Measurements from ENCODE around the gene GIMAP8. TPM values are rescaled to one million over a fixed set of nuclear protein-coding genes. Genes with fewer than 3 reads are reported as not detected.

GIMAP8 gene
- not detected in 2 replicates for total RNA-seq (2014; rRNA removed; shearing (Covaris generic); ENCODE audit: low replicate concordance)

- no peak for DNase-seq
- H3K27me3 ChIP-seq (ENCODE audit: low read length), result no peaks in the 10 kb centered on the region
- H3K27ac ChIP-seq (ENCODE audit: low read length), result no peak within 1 kb of the TSS
- H3K9me3 ChIP-seq (ENCODE audit: low read length), result no peaks in the 10 kb centered on the region
- no peak within 1 kb of the TSS for H3K4me3 ChIP-seq (ENCODE audit: low read length)
- H3K4me1 ChIP-seq (ENCODE audit: low read length), result peaks cover 14% of the 10 kb centered on the region
- peak within 1 kb of the TSS; percentile 31 for H3K4me2 ChIP-seq (ENCODE audit: low read depth, low read length, poor library complexity, severe bottlenecking)
- H3K36me3 ChIP-seq (ENCODE audit: insufficient read depth, low read length), result no peaks in the 10 kb centered on the region
- no peak within 1 kb of the TSS for H2AFZ ChIP-seq (ENCODE audit: low read length)
- H3K9me2 ChIP-seq (replicated peaks; ENCODE audit: insufficient read depth, low read length), result no peaks in the 10 kb centered on the region
- no peak within 1 kb of the TSS for H3K9ac ChIP-seq (ENCODE audit: low read length)
- no peaks in the 10 kb centered on the region for H4K20me1 ChIP-seq (ENCODE audit: insufficient read depth, low read depth, low read length)
- no peaks in the 10 kb centered on the region for H3K79me2 ChIP-seq (ENCODE audit: low read length)
These were observed at the start of gene GIMAP8 for GRCh38 chr7:150450491-150451001. TSS of gene GIMAP8 (plus strand) at chr7:150450630. CDS start at chr7:150466699, 16,069 bp downstream.

DNA sequence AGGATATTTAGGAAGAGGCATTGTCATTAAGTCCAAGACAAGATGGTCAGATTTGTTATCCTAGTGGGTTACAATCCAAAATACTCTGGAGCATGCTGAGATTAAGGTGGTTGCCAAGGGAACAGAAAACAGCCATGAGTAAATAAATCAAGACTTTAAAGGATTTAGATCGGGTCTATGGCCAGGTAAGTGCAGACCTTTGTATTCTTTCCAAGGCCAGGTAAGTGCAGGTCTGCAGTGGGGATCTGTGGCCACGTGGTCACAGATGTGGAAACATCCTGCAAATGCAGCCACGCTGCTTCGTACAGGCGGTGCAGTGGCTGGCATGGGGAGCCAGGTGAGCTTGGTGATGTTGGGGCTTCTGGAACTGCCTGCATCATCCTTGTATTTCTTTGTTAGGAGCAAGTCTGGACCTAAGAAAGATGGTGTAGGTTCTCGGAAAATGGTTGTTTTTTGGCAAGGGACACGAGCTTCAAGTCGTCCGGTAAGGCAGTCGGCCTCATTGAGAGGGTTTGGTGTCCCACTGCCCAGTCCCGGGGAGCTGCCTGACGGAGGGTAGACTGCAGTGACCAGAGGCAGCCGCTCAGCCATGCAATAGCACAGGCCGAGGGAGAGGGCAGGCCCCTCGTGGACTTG is 49.5 kb upstream of the GIMAP8 start:
- H3K27me3 ChIP-seq (ENCODE audit: low read length), result no peaks in the 10 kb centered on the region
- no peaks in the 10 kb centered on the region for H4K20me1 ChIP-seq (ENCODE audit: insufficient read depth, low read depth, low read length)
- H3K79me2 ChIP-seq (ENCODE audit: low read length), result no peaks in the 10 kb centered on the region
- no peak overlapping the region for H3K9ac ChIP-seq (ENCODE audit: low read length)
- no peaks in the 10 kb centered on the region for H3K9me3 ChIP-seq (ENCODE audit: low read length)
- DNase-seq, result no peak
- no peaks in the 10 kb centered on the region for H3K9me2 ChIP-seq (replicated peaks; ENCODE audit: insufficient read depth, low read length)
- H3K4me3 ChIP-seq (ENCODE audit: low read length), result no peak overlapping the region
- H3K4me2 ChIP-seq (ENCODE audit: low read depth, low read length, poor library complexity, severe bottlenecking), result no peak overlapping the region
- H3K27ac ChIP-seq (ENCODE audit: low read length), result no peak overlapping the region
- no peak overlapping the region for H2AFZ ChIP-seq (ENCODE audit: low read length)
- peaks cover 19% of the 10 kb centered on the region for H3K4me1 ChIP-seq (ENCODE audit: low read length)
- H3K36me3 ChIP-seq (ENCODE audit: insufficient read depth, low read length), result no peaks in the 10 kb centered on the region

GRCh38 chr7:150401424-150401790 is 49.0 kb upstream of the GIMAP8 start:
- no peak overlapping the region for H3K4me3 ChIP-seq (ENCODE audit: low read length)
- H3K9me2 ChIP-seq (replicated peaks; ENCODE audit: insufficient read depth, low read length), result no peaks in the 10 kb centered on the region
- H3K36me3 ChIP-seq (ENCODE audit: insufficient read depth, low read length), result no peaks in the 10 kb centered on the region
- no peaks in the 10 kb centered on the region for H3K79me2 ChIP-seq (ENCODE audit: low read length)
- no peaks in the 10 kb centered on the region for H3K9me3 ChIP-seq (ENCODE audit: low read length)
- no peak overlapping the region for H3K4me2 ChIP-seq (ENCODE audit: low read depth, low read length, poor library complexity, severe bottlenecking)
- no peak for DNase-seq
- peaks cover 24% of the 10 kb centered on the region for H3K4me1 ChIP-seq (ENCODE audit: low read length)
- no peaks in the 10 kb centered on the region for H4K20me1 ChIP-seq (ENCODE audit: insufficient read depth, low read depth, low read length)
- no peak overlapping the region for H3K9ac ChIP-seq (ENCODE audit: low read length)
- no peaks in the 10 kb centered on the region for H3K27me3 ChIP-seq (ENCODE audit: low read length)
- no peak overlapping the region for H2AFZ ChIP-seq (ENCODE audit: low read length)
- H3K27ac ChIP-seq (ENCODE audit: low read length), result no peak overlapping the region

GRCh38 chr7:150401861-150402631 is 48.4 kb upstream of the GIMAP8 start:
- DNase-seq, result no peak
- H4K20me1 ChIP-seq (ENCODE audit: insufficient read depth, low read depth, low read length), result no peaks in the 10 kb centered on the region
- H3K27ac ChIP-seq (ENCODE audit: low read length), result no peak overlapping the region
- H3K79me2 ChIP-seq (ENCODE audit: low read length), result no peaks in the 10 kb centered on the region
- no peaks in the 10 kb centered on the region for H3K9me2 ChIP-seq (replicated peaks; ENCODE audit: insufficient read depth, low read length)
- H3K9ac ChIP-seq (ENCODE audit: low read length), result no peak overlapping the region
- peaks cover 30% of the 10 kb centered on the region for H3K4me1 ChIP-seq (ENCODE audit: low read length)
- H2AFZ ChIP-seq (ENCODE audit: low read length), result no peak overlapping the region
- H3K27me3 ChIP-seq (ENCODE audit: low read length), result no peaks in the 10 kb centered on the region
- no peaks in the 10 kb centered on the region for H3K9me3 ChIP-seq (ENCODE audit: low read length)
- H3K4me3 ChIP-seq (ENCODE audit: low read length), result no peak overlapping the region
- H3K4me2 ChIP-seq (ENCODE audit: low read depth, low read length, poor library complexity, severe bottlenecking), result no peak overlapping the region
- no peaks in the 10 kb centered on the region for H3K36me3 ChIP-seq (ENCODE audit: insufficient read depth, low read length)

DNA sequence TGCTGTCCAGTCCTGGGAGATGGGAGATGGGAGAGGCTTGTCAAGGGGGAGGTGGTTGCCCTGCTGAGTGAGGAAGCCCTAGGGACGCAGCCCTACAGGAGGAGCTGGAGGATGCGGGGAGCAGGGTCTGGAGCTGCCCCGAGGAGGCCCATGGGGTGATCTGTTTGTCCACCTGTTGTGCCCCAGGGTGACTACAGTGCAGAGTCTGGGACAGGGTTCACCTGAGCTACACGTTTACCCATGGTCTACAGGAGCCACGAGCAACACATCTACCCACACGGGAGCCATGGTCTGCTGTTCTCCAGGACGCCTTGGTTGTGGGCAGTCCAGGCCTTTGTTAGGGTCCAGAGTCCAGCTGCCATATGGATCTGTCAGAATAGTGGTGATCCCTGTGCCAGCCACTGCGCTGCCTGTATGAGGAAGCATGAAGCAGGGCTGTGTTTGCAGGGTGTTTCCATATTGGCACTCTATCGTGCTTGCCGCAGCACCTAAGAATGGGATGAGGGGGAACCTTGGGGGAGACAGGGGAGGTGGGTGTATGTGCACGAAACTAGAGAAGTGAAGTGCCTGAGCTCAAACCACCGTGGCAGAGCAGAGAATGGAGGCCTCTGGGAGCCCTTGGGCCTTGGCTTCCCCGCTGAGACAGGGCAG is 47.6 kb upstream of the GIMAP8 start:
- Histone ChIP-seq H3K4me1 (ENCODE audit: low read length) (peaks cover 31% of the 10 kb centered on the region), H3K27me3 (ENCODE audit: low read length) (no peaks in the 10 kb centered on the region), H3K4me3 (ENCODE audit: low read length) (no peak overlapping the region), H3K79me2 (ENCODE audit: low read length) (no peaks in the 10 kb centered on the region), H3K4me2 (ENCODE audit: low read depth, low read length, poor library complexity, severe bottlenecking) (no peak overlapping the region), H2AFZ (ENCODE audit: low read length) (no peak overlapping the region), H3K9ac (ENCODE audit: low read length) (no peak overlapping the region), H4K20me1 (ENCODE audit: insufficient read depth, low read depth, low read length) (no peaks in the 10 kb centered on the region), H3K27ac (ENCODE audit: low read length) (no peak overlapping the region), H3K9me3 (ENCODE audit: low read length) (no peaks in the 10 kb centered on the region), H3K36me3 (ENCODE audit: insufficient read depth, low read length) (no peaks in the 10 kb centered on the region), H3K9me2 (replicated peaks; ENCODE audit: insufficient read depth, low read length) (no peaks in the 10 kb centered on the region)
- DNase-seq, result no peak

- H3K9ac ChIP-seq (ENCODE audit: low read length), result peak overlapping the region; percentile 83
These were observed 46.9 kb upstream of the GIMAP8 start for GRCh38 chr7:150403376-150404171.

DNA sequence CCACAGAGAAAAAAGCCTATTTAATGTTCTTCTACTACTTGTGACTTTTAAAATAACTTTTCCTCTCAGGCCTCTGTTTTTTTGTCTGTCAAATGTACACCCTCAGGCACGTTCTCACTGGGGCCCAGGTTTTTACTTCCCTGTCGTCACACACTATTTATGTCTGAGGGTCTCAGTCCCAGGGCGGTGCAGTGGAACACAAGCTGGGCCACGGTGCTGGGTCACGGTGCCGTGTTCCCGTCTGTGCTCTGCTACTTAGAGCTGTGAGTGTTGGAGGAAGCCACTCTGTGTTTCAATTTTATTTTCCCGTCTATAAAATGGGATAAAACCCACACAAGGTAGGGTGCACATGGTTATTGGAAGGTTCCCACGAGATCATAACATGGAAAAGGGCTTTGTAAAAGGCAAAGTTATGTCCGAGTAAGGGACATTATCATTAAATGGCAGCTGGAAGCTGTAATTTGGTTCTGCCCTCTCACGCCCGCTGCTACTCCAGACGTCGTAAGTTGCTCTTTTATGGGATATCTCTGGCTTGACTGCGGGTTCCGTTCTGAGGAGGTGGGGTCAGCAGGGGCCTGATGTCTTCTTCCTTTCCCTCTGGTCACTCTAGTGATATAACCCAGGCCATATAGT is 46.1 kb upstream of the GIMAP8 start:
- Histone ChIP-seq H3K9me3 (ENCODE audit: low read length) (no peaks in the 10 kb centered on the region), H3K27me3 (ENCODE audit: low read length) (no peaks in the 10 kb centered on the region), H4K20me1 (ENCODE audit: insufficient read depth, low read depth, low read length) (no peaks in the 10 kb centered on the region), H3K4me1 (ENCODE audit: low read length) (peaks cover 31% of the 10 kb centered on the region), H3K79me2 (ENCODE audit: low read length) (no peaks in the 10 kb centered on the region), H3K36me3 (ENCODE audit: insufficient read depth, low read length) (no peaks in the 10 kb centered on the region), H3K9me2 (replicated peaks; ENCODE audit: insufficient read depth, low read length) (no peaks in the 10 kb centered on the region), H3K4me3 (ENCODE audit: low read length) (peak overlapping the region; percentile 92), H3K27ac (ENCODE audit: low read length) (no peak overlapping the region), H2AFZ (ENCODE audit: low read length) (peak overlapping the region; percentile 93), H3K9ac (ENCODE audit: low read length) (peak overlapping the region; percentile 83), H3K4me2 (ENCODE audit: low read depth, low read length, poor library complexity, severe bottlenecking) (peak overlapping the region; percentile 87)
- peak; percentile 58 for DNase-seq

More at GRCh38 chr7:150403376-150404171, 46.9 kb upstream of the GIMAP8 start:
- H4K20me1 ChIP-seq (ENCODE audit: insufficient read depth, low read depth, low read length), result no peaks in the 10 kb centered on the region
- H3K9me2 ChIP-seq (replicated peaks; ENCODE audit: insufficient read depth, low read length), result no peaks in the 10 kb centered on the region
- H3K4me2 ChIP-seq (ENCODE audit: low read depth, low read length, poor library complexity, severe bottlenecking), result peak overlapping the region; percentile 87
- no peak overlapping the region; the same call in 1 of the 2 replicates for H2AFZ ChIP-seq (ENCODE audit: low read length)
- H3K4me1 ChIP-seq (ENCODE audit: low read length), result peaks cover 31% of the 10 kb centered on the region
- no peak overlapping the region for H3K27ac ChIP-seq (ENCODE audit: low read length)
- peak overlapping the region; percentile 92; the same call in 1 of the 2 replicates for H3K4me3 ChIP-seq (ENCODE audit: low read length)
- H3K36me3 ChIP-seq (ENCODE audit: insufficient read depth, low read length), result no peaks in the 10 kb centered on the region
- H3K27me3 ChIP-seq (ENCODE audit: low read length), result no peaks in the 10 kb centered on the region
- no peaks in the 10 kb centered on the region for H3K79me2 ChIP-seq (ENCODE audit: low read length)
- no peaks in the 10 kb centered on the region for H3K9me3 ChIP-seq (ENCODE audit: low read length)
- DNase-seq, result no peak

Data from Karpas-422 (cell line).